DND-41 (cell line): ENCODE data around the gene NRG2.

Source experiments
- EZH2 ChIP-seq: IDR thresholded peaks from 3 replicates; pipeline ENCODE4 v1.6.1; 2012; ENCODE audit warnings: borderline replicate concordance, low read depth, mild to moderate bottlenecking, moderate library complexity, low read length, inconsistent platforms; ENCODE audit not compliant: severe bottlenecking
- TF ChIP-seq, protein P1 (sequence below): IDR thresholded peaks from 2 replicates; pipeline ENCODE4 v1.5.1; 2012; ENCODE audit warnings: borderline replicate concordance, low read length, moderate library complexity, mild to moderate bottlenecking; ENCODE audit not compliant: poor library complexity, severe bottlenecking; ENCODE audit errors: extremely low read depth

DNA sequence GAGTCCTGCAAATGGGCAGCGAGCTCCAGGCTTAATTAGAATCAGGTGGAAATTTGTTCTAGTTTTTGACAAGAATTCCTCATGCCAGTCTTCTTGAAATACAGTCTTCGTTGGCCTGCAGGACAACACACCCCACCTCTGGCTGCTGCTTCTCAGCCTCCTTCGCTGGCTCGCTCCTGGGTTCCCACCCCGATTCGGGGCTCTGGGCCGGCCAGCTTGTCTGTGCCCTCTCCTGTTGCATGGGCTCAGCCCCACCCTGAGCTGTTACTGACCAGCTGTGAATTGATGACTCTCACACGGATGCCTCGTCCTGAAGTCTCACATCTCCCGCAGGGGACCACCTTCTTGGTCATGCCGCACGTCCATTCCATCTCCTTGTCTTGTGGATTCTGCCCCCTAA, 226.5 kb downstream of the NRG2 start:
- TF ChIP-seq, protein P1, sequence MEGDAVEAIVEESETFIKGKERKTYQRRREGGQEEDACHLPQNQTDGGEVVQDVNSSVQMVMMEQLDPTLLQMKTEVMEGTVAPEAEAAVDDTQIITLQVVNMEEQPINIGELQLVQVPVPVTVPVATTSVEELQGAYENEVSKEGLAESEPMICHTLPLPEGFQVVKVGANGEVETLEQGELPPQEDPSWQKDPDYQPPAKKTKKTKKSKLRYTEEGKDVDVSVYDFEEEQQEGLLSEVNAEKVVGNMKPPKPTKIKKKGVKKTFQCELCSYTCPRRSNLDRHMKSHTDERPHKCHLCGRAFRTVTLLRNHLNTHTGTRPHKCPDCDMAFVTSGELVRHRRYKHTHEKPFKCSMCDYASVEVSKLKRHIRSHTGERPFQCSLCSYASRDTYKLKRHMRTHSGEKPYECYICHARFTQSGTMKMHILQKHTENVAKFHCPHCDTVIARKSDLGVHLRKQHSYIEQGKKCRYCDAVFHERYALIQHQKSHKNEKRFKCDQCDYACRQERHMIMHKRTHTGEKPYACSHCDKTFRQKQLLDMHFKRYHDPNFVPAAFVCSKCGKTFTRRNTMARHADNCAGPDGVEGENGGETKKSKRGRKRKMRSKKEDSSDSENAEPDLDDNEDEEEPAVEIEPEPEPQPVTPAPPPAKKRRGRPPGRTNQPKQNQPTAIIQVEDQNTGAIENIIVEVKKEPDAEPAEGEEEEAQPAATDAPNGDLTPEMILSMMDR: no peak
- TF ChIP-seq EZH2: no peak
